K562 (cell line): ENCODE measurements around the gene MAN1B1. TPM values are rescaled to one million over a fixed set of nuclear protein-coding genes. Genes with fewer than 3 reads are reported as not detected.

Source experiments
- BDP1 ChIP-seq: IDR thresholded peaks from 3 replicates; pipeline ENCODE4 v1.6.1; 2011; ENCODE audit not compliant: insufficient read length, insufficient read depth
- BRD9 ChIP-seq: fragments of 450-650 bp; IDR thresholded peaks from 2 replicates; pipeline ENCODE4 v1.6.1; 2018; ENCODE audit warnings: low read depth; ENCODE audit not compliant: partially characterized antibody
- CBX3 ChIP-seq, 2 experiments: IDR thresholded peaks; 1 replicate in 1 of 2; 2 replicates in 1 of 2; pipeline ENCODE4 v1.6.1; 2012; ENCODE audit warnings: inconsistent platforms in 2 of 2, low read length in 2 of 2, borderline replicate concordance in 1 of 2, control low read depth in 1 of 2
- CCNT2 ChIP-seq: IDR thresholded peaks from 2 replicates; pipeline ENCODE4 v1.6.1; 2011; ENCODE audit warnings: borderline replicate concordance, low read depth, mild to moderate bottlenecking, moderate library complexity, mixed read lengths, low read length; ENCODE audit not compliant: insufficient read length; ENCODE audit errors: extremely low read depth
- EP400 ChIP-seq: fragments of 450-650 bp; IDR thresholded peaks from 2 replicates; pipeline ENCODE4 v1.6.1; 2017; ENCODE audit warnings: antibody characterized with exemption, mild to moderate bottlenecking, moderate library complexity
- HDAC6 ChIP-seq: IDR thresholded peaks from 2 replicates; pipeline ENCODE4 v1.6.1; 2012; ENCODE audit warnings: low read depth, mild to moderate bottlenecking, control low read depth, inconsistent platforms, low read length, moderate library complexity
- IRF9 ChIP-seq: fragments of 450-650 bp; IDR thresholded peaks from 2 replicates; pipeline ENCODE4 v1.6.1; 2016; ENCODE audit warnings: missing biosample characterization, missing genetic modification characterization
- MED1 ChIP-seq: sonication (generic); formaldehyde crosslinking; IDR thresholded peaks from 2 replicates; pipeline ENCODE4 v1.8.1; 2023; ENCODE audit warnings: missing genetic modification reagents, borderline replicate concordance
- NCOA6 ChIP-seq: fragments of 450-650 bp; IDR thresholded peaks from 2 replicates; pipeline ENCODE4 v1.6.1; 2017; ENCODE audit warnings: mild to moderate bottlenecking
- NR2C1 ChIP-seq, 2 experiments: fragments of 450-650 bp; IDR thresholded peaks; 2 replicates each; pipeline ENCODE4 v1.6.1; 2017; ENCODE audit warnings: mild to moderate bottlenecking in 2 of 2, antibody characterized with exemption in 1 of 2, inconsistent platforms in 1 of 2, missing compliant biosample characterization in 1 of 2, missing genetic modification characterization in 1 of 2
- NR2C2 ChIP-seq, 2 experiments: fragments of 200-800 bp in 1 of 2; sonication (Bioruptor generic) in 1 of 2; sonication (generic) in 1 of 2; formaldehyde crosslinking in 1 of 2; IDR thresholded peaks; 2 replicates each; pipeline versions ENCODE4 v1.6.1 to v1.8.0; 2016 to 2022; ENCODE audit warnings: mild to moderate bottlenecking in 1 of 2, missing compliant biosample characterization in 1 of 2, missing genetic modification characterization in 1 of 2, missing genetic modification reagents in 1 of 2
- NRF1 ChIP-seq, 2 experiments: fragments of 450-650 bp; IDR thresholded peaks in 1 of 2; conservative IDR thresholded peaks in 1 of 2; 2 replicates each; pipeline ENCODE4 v1.6.1; 2014; ENCODE audit warnings: mild to moderate bottlenecking in 2 of 2
- POLR3A ChIP-seq: IDR thresholded peaks from 2 replicates; pipeline ENCODE4 v1.6.1; 2011; ENCODE audit warnings: borderline replicate concordance, mild to moderate bottlenecking, moderate library complexity; ENCODE audit not compliant: insufficient read length, insufficient read depth; ENCODE audit errors: extremely low read depth
- RAD51 ChIP-seq: fragments of 450-650 bp; IDR thresholded peaks from 2 replicates; pipeline ENCODE4 v1.7.1; 2016; ENCODE audit warnings: low read depth, mild to moderate bottlenecking, borderline replicate concordance
- SMARCC2 ChIP-seq: fragments of 450-650 bp; IDR thresholded peaks from 2 replicates; pipeline ENCODE4 v1.6.1; 2017; ENCODE audit warnings: antibody characterized with exemption, moderate library complexity, mild to moderate bottlenecking, low read depth
- SMARCE1 ChIP-seq: fragments of 450-650 bp; IDR thresholded peaks from 2 replicates; pipeline ENCODE4 v1.7.1; 2016; ENCODE audit warnings: mild to moderate bottlenecking
- SREBF2 ChIP-seq: sonication (generic); formaldehyde crosslinking; IDR thresholded peaks from 2 replicates; pipeline ENCODE4 v1.4.0; 2020; ENCODE audit warnings: mild to moderate bottlenecking, missing genetic modification reagents
- TCF3 ChIP-seq: sonication (generic); formaldehyde crosslinking; IDR thresholded peaks from 2 replicates; pipeline ENCODE4 v1.4.0; 2020; ENCODE audit warnings: mild to moderate bottlenecking, missing genetic modification reagents
- TEAD1 ChIP-seq, 2 experiments: fragments of 450-650 bp in 1 of 2; sonication (generic) in 1 of 2; formaldehyde crosslinking; IDR thresholded peaks; 2 replicates each; pipeline versions ENCODE4 v1.4.0 to v1.8.0; 2020 to 2022; ENCODE audit warnings: mild to moderate bottlenecking in 2 of 2, missing genetic modification reagents in 1 of 2
- TEAD4 ChIP-seq, 2 experiments: sonication (generic) in 1 of 2; formaldehyde crosslinking in 1 of 2; IDR thresholded peaks; 2 replicates each; pipeline versions ENCODE4 v1.6.1 to v1.8.0; 2012 to 2022; ENCODE audit warnings: borderline replicate concordance in 1 of 2, inconsistent platforms in 1 of 2, low read length in 1 of 2, mild to moderate bottlenecking in 1 of 2, missing genetic modification reagents in 1 of 2
- ZMIZ1 ChIP-seq, 2 experiments: fragments of 150-350 bp in 1 of 2; IDR thresholded peaks; 2 replicates each; pipeline ENCODE4 v1.6.1; 2012 to 2016; ENCODE audit warnings: low read depth in 2 of 2, low read length in 2 of 2, mild to moderate bottlenecking in 1 of 2, moderate library complexity in 1 of 2
- ZNF717 ChIP-seq: fragments of 250-450 bp; sonication (Bioruptor Pico); IDR thresholded peaks from 2 replicates; pipeline ENCODE4 v1.5.0; 2021
- polyA plus RNA-seq, 8 experiments: library from polyadenylated mRNA; depleted of rRNA in 4 of 8; stranded (reverse) in 5 of 8; unstranded in 3 of 8; fragments of >200 nt; fragmentation: Nextera tagmentation in 2 of 8; fragmentation: Illumina TruSeq in 1 of 8; extraction: Ambion mirVana in 2 of 8; extraction: Trizol in 1 of 8; gene quantifications; 2 replicates each; pipeline versions ENCODE4 v1.2.1 to v1.2.3, GENCODE V29; 2011 to 2014; ENCODE audit warnings: inconsistent platforms in 1 of 8, missing spikeins in 1 of 8
- total RNA-seq, 7 experiments: library from RNA; depleted of rRNA in 6 of 7; stranded (reverse); fragments of >200 nt in 6 of 7; fragmentation: Illumina TruSeq in 2 of 7; extraction: Trizol in 2 of 7; gene quantifications; 2 replicates each; pipeline versions ENCODE4 v1.2.1 to v1.2.3, GENCODE V29; 2011 to 2021; ENCODE audit warnings: low replicate concordance in 1 of 7

Gene MAN1B1
- total and polyA plus RNA-seq, 9 of the 15 experiments (the other 6 are each of a cell fraction or from before 2014, with no cell fraction given): 0.55 to 36.6 (median 27.3) TPM

GRCh38 chr9:137086531-137087408, at the start of gene MAN1B1 (continued):
- TF ChIP-seq TEAD4 (IDR thresholded peaks at IDR 0.05; ENCODE audit: low read length) (no peak), TEAD4 (CRISPR knock-in tag; IDR thresholded peaks at IDR 0.05; ENCODE audit: borderline replicate concordance) (peak; percentile 47; the same call in 1 of the 2 replicates), ZMIZ1 (IDR thresholded peaks at IDR 0.05; ENCODE audit: low read depth in 2 of 2, low read length in 2 of 2) (0 out of 4 replicates have a peak, but pooled peaks of 1 of the 2 experiments have one; percentile 13), NRF1 (conservative IDR thresholded peaks at IDR 0.05 in 1 of 2, IDR thresholded peaks at IDR 0.05 in 1 of 2) (peak; percentile 100), SMARCE1 (no peak), BRD9 (no peak), MED1 (CRISPR knock-in tag) (no peak), SREBF2 (CRISPR knock-in tag) (no peak), CBX3 (IDR thresholded peaks at IDR 0.05; ENCODE audit: borderline replicate concordance in 1 of 2, low read length in 2 of 2) (no peak; a peak in 1 of 3 replicates), NR2C2 (CRISPR knock-in tag; IDR thresholded peaks at IDR 0.05) (peak; percentile 23; the same call in 1 of the 2 replicates), NR2C2 (tag; IDR thresholded peaks at IDR 0.05) (peak; percentile 33), IRF9 (tag) (no peak), TEAD1 (CRISPR knock-in tag; IDR thresholded peaks at IDR 0.05) (peak; percentile 20 to 28; a peak in 1 of 4 replicates), EP400 (peak; percentile 95; the same call in 1 of the 2 replicates), NR2C1 (IDR thresholded peaks at IDR 0.05) (no peak), NR2C1 (tag; IDR thresholded peaks at IDR 0.05) (no peak), POLR3A (no peak), HDAC6 (no peak), SMARCC2 (no peak), CCNT2 (peak; percentile 71), BDP1 (no peak), RAD51 (peak; percentile 85), NCOA6 (peak; percentile 80; the same call in 1 of the 2 replicates), TCF3 (CRISPR knock-in tag) (peak; percentile 24; the same call in 1 of the 2 replicates), ZNF717 (CRISPR knock-in tag) (no peak)
